Mesendoderm (in vitro differentiated cells): ENCODE results near the gene CD14.
"Not testable (repeated sequence)": the region's sequence is repeated elsewhere in the genome, so short reads cannot be mapped to it uniquely, and the experiment has no call there.

Experiments used
- DNase-seq: peaks from one replicate; pipeline ENCODE4 v3.0.0; 2013
- H2AK5ac ChIP-seq: 2 replicates; pipeline ENCODE4 v1.6.1; 2013; ENCODE audit warnings: low read length, inconsistent platforms
- H2BK120ac ChIP-seq: 2 replicates; pipeline ENCODE4 v1.6.1; 2013; ENCODE audit warnings: low read depth, mild to moderate bottlenecking, low read length, moderate library complexity, mixed read lengths
- H2BK15ac ChIP-seq: replicated peaks from 2 replicates; pipeline ENCODE4 v1.6.1; 2013; ENCODE audit warnings: low read depth, mild to moderate bottlenecking, moderate library complexity
- H2BK5ac ChIP-seq: 2 replicates; pipeline ENCODE4 v1.6.1; 2013; ENCODE audit warnings: low read length, inconsistent platforms
- H3K18ac ChIP-seq: 2 replicates; pipeline ENCODE4 v1.6.1; 2013; ENCODE audit warnings: mild to moderate bottlenecking, low read length, mixed read lengths
- H3K23ac ChIP-seq: one replicate; pipeline ENCODE4 v1.6.1; 2013; ENCODE audit warnings: low read length
- H3K27ac ChIP-seq: 2 replicates; pipeline ENCODE4 v1.5.1; 2013; ENCODE audit warnings: low read depth, mild to moderate bottlenecking, inconsistent platforms, low read length, moderate library complexity
- H3K27me3 ChIP-seq: 2 replicates; pipeline ENCODE4 v1.6.1; 2013; ENCODE audit warnings: low read length, control low read depth, mild to moderate bottlenecking, inconsistent platforms; ENCODE audit not compliant: insufficient read depth, poor library complexity
- H3K36me3 ChIP-seq: 2 replicates; pipeline ENCODE4 v1.6.1; 2013; ENCODE audit warnings: low read length, inconsistent platforms; ENCODE audit not compliant: control insufficient read depth, insufficient read depth
- H3K4ac ChIP-seq: one replicate; pipeline ENCODE4 v1.6.1; 2013; ENCODE audit warnings: low read depth, mild to moderate bottlenecking, low read length, moderate library complexity
- H3K4me1 ChIP-seq: 2 replicates; pipeline ENCODE4 v1.6.1; 2013; ENCODE audit warnings: low read depth, low read length, inconsistent platforms; ENCODE audit not compliant: control insufficient read depth
- H3K4me2 ChIP-seq: 2 replicates; pipeline ENCODE4 v1.6.1; 2013; ENCODE audit warnings: low read length
- H3K4me3 ChIP-seq: 2 replicates; pipeline ENCODE4 v1.5.1; 2013; ENCODE audit warnings: mild to moderate bottlenecking, low read length
- H3K56ac ChIP-seq: one replicate; pipeline ENCODE4 v1.6.1; 2013; ENCODE audit warnings: low read length
- H3K79me1 ChIP-seq: 2 replicates; pipeline ENCODE4 v1.6.1; 2013; ENCODE audit warnings: low read length, inconsistent platforms
- H3K79me2 ChIP-seq: 2 replicates; pipeline ENCODE4 v1.6.1; 2013; ENCODE audit warnings: mild to moderate bottlenecking, low read length; ENCODE audit not compliant: control insufficient read depth, insufficient read depth
- H3K9ac ChIP-seq: 2 replicates; pipeline ENCODE4 v1.6.1; 2013; ENCODE audit warnings: low read length, inconsistent platforms
- H4K5ac ChIP-seq: one replicate; pipeline ENCODE4 v1.6.1; 2013; ENCODE audit warnings: low read length
- H4K8ac ChIP-seq: one replicate; pipeline ENCODE4 v1.6.1; 2013; ENCODE audit warnings: low read depth, mild to moderate bottlenecking, control low read depth, low read length, moderate library complexity
- WGBS: extraction: QIAGEN DNeasy Blood & Tissue Kit; methylation state at CpG from one replicate; pipeline ENCODE4 v1.1.7; 2013; ENCODE audit warnings: low lambda C conversion rate, missing lambda C conversion rate; ENCODE audit not compliant: insufficient coverage; ENCODE audit errors: extremely low coverage; 5-methylcytosine and 5-hydroxymethylcytosine counted together

The CD14 gene

GRCh38 chr5:140593070-140593469 lies 39.9 kb downstream of the CD14 start:
- not testable (repeated sequence) for H3K27ac ChIP-seq, H2AK5ac ChIP-seq, H4K8ac ChIP-seq, H2BK120ac ChIP-seq, H3K23ac ChIP-seq, H3K56ac ChIP-seq, H3K4me3 ChIP-seq, H3K18ac ChIP-seq, H2BK5ac ChIP-seq, H4K5ac ChIP-seq, DNase-seq, H3K36me3 ChIP-seq, H3K27me3 ChIP-seq, H3K9ac ChIP-seq, H3K79me1 ChIP-seq, H3K79me2 ChIP-seq, H3K4ac ChIP-seq, H2BK15ac ChIP-seq, H3K4me1 ChIP-seq, H3K4me2 ChIP-seq
- WGBS = no CpG with 5 or more reads among the region's 14 CpGs

GRCh38 chr5:140591747-140592372 lies 41.1 kb downstream of the CD14 start:
- no peak overlapping the region for H3K27ac ChIP-seq
- H3K56ac ChIP-seq = no peak overlapping the region
- no peak overlapping the region for H3K23ac ChIP-seq
- no peak overlapping the region for H4K8ac ChIP-seq
- no peak overlapping the region for H2BK5ac ChIP-seq
- H3K4me2 ChIP-seq = no peak overlapping the region
- no peak overlapping the region for H4K5ac ChIP-seq
- WGBS = no CpG with 5 or more reads among the region's 5 CpGs
- H3K79me2 ChIP-seq = no peaks in the 10 kb centered on the region
- no peaks in the 10 kb centered on the region for H3K36me3 ChIP-seq
- H3K9ac ChIP-seq = no peak overlapping the region
- no peak overlapping the region for H3K4ac ChIP-seq
- no peak overlapping the region for H3K18ac ChIP-seq
- H3K79me1 ChIP-seq = no peaks in the 10 kb centered on the region
- no peak overlapping the region for H2AK5ac ChIP-seq
- no peak overlapping the region for H2BK15ac ChIP-seq
- DNase-seq = no peak
- H3K27me3 ChIP-seq = no peaks in the 10 kb centered on the region
- no peaks in the 10 kb centered on the region for H3K4me1 ChIP-seq
- no peak overlapping the region for H3K4me3 ChIP-seq
- H2BK120ac ChIP-seq = no peak overlapping the region

GRCh38 chr5:140590861-140591260 lies 42.1 kb downstream of the CD14 start:
- Histone ChIP-seq H3K4me1 (no peaks in the 10 kb centered on the region), H4K8ac (no peak overlapping the region), H2BK15ac (no peak overlapping the region), H2AK5ac (no peak overlapping the region), H3K79me1 (no peaks in the 10 kb centered on the region), H4K5ac (no peak overlapping the region), H3K79me2 (no peaks in the 10 kb centered on the region), H3K4me2 (no peak overlapping the region), H3K56ac (no peak overlapping the region), H3K36me3 (no peaks in the 10 kb centered on the region), H2BK5ac (no peak overlapping the region), H2BK120ac (no peak overlapping the region), H3K4ac (no peak overlapping the region), H3K27ac (no peak overlapping the region), H3K23ac (no peak overlapping the region), H3K18ac (no peak overlapping the region), H3K9ac (no peak overlapping the region), H3K27me3 (no peaks in the 10 kb centered on the region), H3K4me3 (no peak overlapping the region)
- DNase-seq = no peak
- WGBS = no CpG with 5 or more reads among the region's 7 CpGs

- Histone ChIP-seq H3K4me3 (no peak overlapping the region), H3K23ac (no peak overlapping the region), H3K4ac (no peak overlapping the region), H3K36me3 (no peaks in the 10 kb centered on the region), H3K79me2 (no peaks in the 10 kb centered on the region), H4K8ac (no peak overlapping the region), H2BK120ac (no peak overlapping the region), H3K27me3 (no peaks in the 10 kb centered on the region), H3K18ac (no peak overlapping the region), H3K27ac (no peak overlapping the region), H2BK15ac (no peak overlapping the region), H3K56ac (no peak overlapping the region), H2AK5ac (no peak overlapping the region), H3K79me1 (no peaks in the 10 kb centered on the region), H3K9ac (no peak overlapping the region), H3K4me2 (no peak overlapping the region), H3K4me1 (no peaks in the 10 kb centered on the region), H4K5ac (no peak overlapping the region), H2BK5ac (no peak overlapping the region)
- no peak for DNase-seq
- no CpG with 5 or more reads among the region's 5 CpGs for WGBS
Observed at GRCh38 chr5:140588311-140589070, 44.5 kb downstream of the CD14 start.

- Histone ChIP-seq H3K4ac (no peak overlapping the region), H3K56ac (no peak overlapping the region), H3K79me1 (no peaks in the 10 kb centered on the region), H4K8ac (no peak overlapping the region), H3K23ac (no peak overlapping the region), H3K27me3 (no peaks in the 10 kb centered on the region), H2BK15ac (no peak overlapping the region), H3K9ac (no peak overlapping the region), H2BK120ac (no peak overlapping the region), H2AK5ac (no peak overlapping the region), H3K36me3 (no peaks in the 10 kb centered on the region), H4K5ac (no peak overlapping the region), H3K27ac (no peak overlapping the region), H3K4me1 (no peaks in the 10 kb centered on the region), H3K79me2 (no peaks in the 10 kb centered on the region), H3K4me2 (no peak overlapping the region), H2BK5ac (no peak overlapping the region), H3K4me3 (no peak overlapping the region), H3K18ac (no peak overlapping the region)
- WGBS = no CpG with 5 or more reads among the region's 1 CpG
- DNase-seq = no peak
Observed at GRCh38 chr5:140587495-140587894, 45.5 kb downstream of the CD14 start.
